ENCODE results near the gene C16orf89. TPM values are rescaled to one million over a fixed set of nuclear protein-coding genes. Genes with fewer than 3 reads are reported as not detected.

The C16orf89 gene
- total RNA-seq, 2 donors from 2014 or later = 0.51 TPM; not detected in 1

GRCh38 chr16:5071341-5071680, 5.6 kb upstream of the C16orf89 start:
- H3K4me1 ChIP-seq (ENCODE audit: control insufficient read depth, insufficient read depth, low read length) = no peaks in the 10 kb centered on the region
- H3K27me3 ChIP-seq (ENCODE audit: control insufficient read depth, insufficient read depth, low read length, poor library complexity, severe bottlenecking) = no peaks in the 10 kb centered on the region
- H3K27ac ChIP-seq (ENCODE audit: low read depth, low read length) = no peak overlapping the region
- peaks cover 16% of the 10 kb centered on the region for H3K36me3 ChIP-seq (ENCODE audit: control insufficient read depth, insufficient read depth, low read length)
- H3K4me3 Mint-ChIP-seq = peak overlapping the region; percentile 86
- no peaks in the 10 kb centered on the region for H3K9me3 ChIP-seq (ENCODE audit: control insufficient read depth, low read length)
- no peak for TF ChIP-seq CTCF (conservative IDR thresholded peaks at IDR 0.05)
- no peaks in the 10 kb centered on the region for H3K9me3 Mint-ChIP-seq
- WGBS, 2 experiments (ENCODE audit: insufficient coverage in 1 of 2, insufficient read length in 1 of 2) = 79 to 93% methylated on average over 4 to 7 of the region's 7 CpGs
- no peak overlapping the region for H3K27ac Mint-ChIP-seq
- peak overlapping the region; percentile 86 for H3K4me3 ChIP-seq (ENCODE audit: low read length)
- H3K4me1 Mint-ChIP-seq = no peaks in the 10 kb centered on the region
- DNase-seq = no peak
- H3K36me3 Mint-ChIP-seq (ENCODE audit: low read depth) = peaks cover 26% of the 10 kb centered on the region
- H3K9ac ChIP-seq (ENCODE audit: extremely low read depth, low read length, poor library complexity, severe bottlenecking) = no peak overlapping the region
- H3K27me3 Mint-ChIP-seq (ENCODE audit: insufficient read depth) = peaks cover 2% of the 10 kb centered on the region

DNA sequence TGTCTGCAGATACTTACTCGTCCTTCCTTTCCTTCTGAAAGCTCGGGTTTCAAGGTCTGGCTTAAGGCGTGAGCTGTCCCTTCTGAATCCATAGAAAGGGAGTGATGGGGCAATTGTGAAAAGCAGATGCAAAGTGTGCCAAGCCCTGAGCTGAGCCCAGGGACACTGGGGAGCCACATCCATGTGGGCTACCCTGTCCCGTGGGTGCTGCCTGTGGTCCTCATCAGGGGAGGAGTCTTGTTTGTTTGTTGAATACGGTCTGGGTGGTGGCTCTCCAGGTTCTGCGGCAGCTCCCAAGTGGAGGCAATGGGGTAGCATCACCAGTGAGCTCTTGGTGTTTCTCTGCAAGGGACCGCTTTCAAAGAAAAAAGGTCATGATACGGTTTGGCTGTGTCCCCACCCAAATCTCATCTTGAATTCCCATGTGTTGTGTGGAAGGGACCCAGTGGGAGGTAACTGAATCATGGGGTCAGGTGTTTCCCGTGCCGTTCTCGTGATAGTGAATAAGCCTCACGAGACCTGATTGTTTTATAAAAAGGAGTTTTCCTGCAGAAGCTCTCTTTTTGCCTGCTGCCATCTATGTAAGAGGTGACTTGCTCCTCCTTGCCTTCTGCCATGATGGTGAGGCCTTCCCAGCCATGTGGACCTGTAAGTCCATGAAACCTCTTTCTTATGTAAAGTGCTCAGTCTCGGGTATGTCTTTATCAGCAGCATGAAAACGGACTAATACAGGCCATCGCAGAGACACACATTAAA, 4.9 kb upstream of the C16orf89 start:
- Histone ChIP-seq H3K9me3 (ENCODE audit: control insufficient read depth, low read length) (no peaks in the 10 kb centered on the region), H3K36me3 (ENCODE audit: control insufficient read depth, insufficient read depth, low read length) (peaks cover 9% of the 10 kb centered on the region), H3K27me3 (ENCODE audit: control insufficient read depth, insufficient read depth, low read length, poor library complexity, severe bottlenecking) (no peaks in the 10 kb centered on the region), H3K4me3 (ENCODE audit: low read length) (no peak overlapping the region), H3K9ac (ENCODE audit: extremely low read depth, low read length, poor library complexity, severe bottlenecking) (no peak overlapping the region), H3K4me1 (ENCODE audit: control insufficient read depth, insufficient read depth, low read length) (no peaks in the 10 kb centered on the region), H3K27ac (ENCODE audit: low read depth, low read length) (no peak overlapping the region)
- Mint-ChIP-seq H3K27me3 (ENCODE audit: insufficient read depth) (peaks cover 2% of the 10 kb centered on the region), H3K36me3 (ENCODE audit: low read depth) (peaks cover 19% of the 10 kb centered on the region), H3K4me1 (no peaks in the 10 kb centered on the region), H3K4me3 (peak overlapping the region; percentile 86), H3K27ac (no peak overlapping the region), H3K9me3 (no peaks in the 10 kb centered on the region)
- no peak for DNase-seq
- WGBS, 2 experiments (ENCODE audit: insufficient coverage in 1 of 2, insufficient read length in 1 of 2) = 86 to 91% methylated on average over 12 to 15 of the region's 15 CpGs
- TF ChIP-seq CTCF (conservative IDR thresholded peaks at IDR 0.05) = no peak

GRCh38 chr16:5069854-5070253, 4.1 kb upstream of the C16orf89 start:
- Mint-ChIP-seq H3K4me1 (no peaks in the 10 kb centered on the region), H3K9me3 (no peaks in the 10 kb centered on the region), H3K27me3 (ENCODE audit: insufficient read depth) (peaks cover 2% of the 10 kb centered on the region), H3K36me3 (ENCODE audit: low read depth) (peaks cover 11% of the 10 kb centered on the region), H3K4me3 (no peak overlapping the region), H3K27ac (no peak overlapping the region)
- Histone ChIP-seq H3K27ac (ENCODE audit: low read depth, low read length) (no peak overlapping the region), H3K27me3 (ENCODE audit: control insufficient read depth, insufficient read depth, low read length, poor library complexity, severe bottlenecking) (no peaks in the 10 kb centered on the region), H3K4me3 (ENCODE audit: low read length) (no peak overlapping the region), H3K9ac (ENCODE audit: extremely low read depth, low read length, poor library complexity, severe bottlenecking) (no peak overlapping the region), H3K4me1 (ENCODE audit: control insufficient read depth, insufficient read depth, low read length) (no peaks in the 10 kb centered on the region), H3K36me3 (ENCODE audit: control insufficient read depth, insufficient read depth, low read length) (peaks cover 3% of the 10 kb centered on the region), H3K9me3 (ENCODE audit: control insufficient read depth, low read length) (no peaks in the 10 kb centered on the region)
- 93 to 95% methylated on average over 5 to 9 of the region's 9 CpGs for WGBS, 2 experiments (ENCODE audit: insufficient coverage in 1 of 2, insufficient read length in 1 of 2)
- no peak for DNase-seq
- no peak for TF ChIP-seq CTCF (conservative IDR thresholded peaks at IDR 0.05)

Data from endodermal cell (in vitro differentiated cells).